A673 (cell line): ENCODE measurements around the gene SPEG.

Experiments used
- CTCF ChIP-seq: fragments of 300-800, 200-600 bp; sonication (generic); conservative IDR thresholded peaks from 2 replicates; pipeline ENCODE4 v1.5.1; 2017; ENCODE audit warnings: low read depth, mild to moderate bottlenecking, antibody characterized with exemption, low read length, moderate library complexity, mixed read lengths
- EZH2 ChIP-seq: fragments of 200-600 bp; sonication (generic); IDR thresholded peaks from 2 replicates; pipeline ENCODE4 v1.6.1; 2017; ENCODE audit warnings: borderline replicate concordance, low read depth, mild to moderate bottlenecking, mixed read lengths, antibody characterized with exemption, low read length; ENCODE audit not compliant: poor library complexity, severe bottlenecking

GRCh38 chr2:219423652-219424377 is 10.8 kb upstream of the SPEG start:
- TF ChIP-seq CTCF (no peak), EZH2 (no peak)
